ENCODE data around the gene RFTN1.

DNA sequence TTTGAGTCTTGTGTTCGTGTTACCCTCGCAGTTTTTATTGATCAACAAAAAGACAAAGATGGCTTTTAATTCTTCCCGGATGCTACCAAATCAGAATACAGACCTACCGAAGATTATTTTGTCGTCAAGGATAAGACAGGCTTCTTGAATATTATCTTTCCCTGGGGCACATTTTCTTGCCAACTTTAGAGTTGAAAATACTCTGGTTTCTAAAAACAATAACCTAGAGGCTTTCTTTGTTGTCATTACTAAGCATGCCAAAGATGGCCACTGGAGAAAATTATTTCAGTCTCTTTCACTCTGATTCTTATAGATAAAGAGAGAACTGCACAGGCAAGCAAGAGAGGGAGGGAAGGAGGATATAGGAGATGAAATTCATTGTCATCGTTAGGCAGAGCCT lies 214.6 kb downstream of the RFTN1 start:
- TF ChIP-seq TAF1 (IDR thresholded peaks at IDR 0.05; ENCODE audit: low read depth, low read length) (no peak), POLR2AphosphoS5 (IDR thresholded peaks at IDR 0.05; ENCODE audit: low read depth, low read length) (no peak), POLR2A (IDR thresholded peaks at IDR 0.05; ENCODE audit: low read depth, low read length) (no peak), SPI1 (IDR thresholded peaks at IDR 0.05; ENCODE audit: low read depth, low read length) (no peak), POU2F2 (IDR thresholded peaks at IDR 0.05; ENCODE audit: low read depth, low read length) (no peak)
